GM19023 (cell line): ENCODE results near the gene TMPRSS11D.

Experiments used
- ATAC-seq: cut with Tn5 transposase; IDR thresholded peaks from one replicate; pipeline ENCODE4 v1.9.1; 2021; ENCODE audit warnings: mild to moderate bottlenecking, moderate library complexity; ENCODE audit not compliant: unreplicated experiment

Gene TMPRSS11D

GRCh38 chr4:67883902-67884301 is at the start of gene TMPRSS11D:
TSS of gene TMPRSS11D (minus strand) at chr4:67884002. CDS start at chr4:67883933, 69 bp downstream.
- no peak for ATAC-seq

- ATAC-seq, result no peak
These were observed 49.2 kb upstream of the TMPRSS11D start for GRCh38 chr4:67933038-67933437.

GRCh38 chr4:67931256-67931655 is 47.5 kb upstream of the TMPRSS11D start:
- ATAC-seq, result no peak

GRCh38 chr4:67929426-67929825 is 45.6 kb upstream of the TMPRSS11D start:
- no peak for ATAC-seq

GRCh38 chr4:67928546-67928945 is 44.7 kb upstream of the TMPRSS11D start:
- ATAC-seq, result no peak

GRCh38 chr4:67927251-67927650 is 43.4 kb upstream of the TMPRSS11D start:
- ATAC-seq, result no peak

GRCh38 chr4:67926485-67926884 is 42.7 kb upstream of the TMPRSS11D start:
- ATAC-seq, result no peak

GRCh38 chr4:67922697-67923096 is 38.9 kb upstream of the TMPRSS11D start:
- ATAC-seq, result no peak

GRCh38 chr4:67918428-67918827 is 34.6 kb upstream of the TMPRSS11D start:
- ATAC-seq, result no peak

- no peak for ATAC-seq
These were observed 31.7 kb upstream of the TMPRSS11D start for GRCh38 chr4:67915400-67915966.

- ATAC-seq, result no peak
These were observed 28.3 kb upstream of the TMPRSS11D start for GRCh38 chr4:67912080-67912479.

- ATAC-seq, result no peak
These were observed 27.8 kb upstream of the TMPRSS11D start for GRCh38 chr4:67911638-67912037.

- no peak for ATAC-seq
These were observed 27.3 kb upstream of the TMPRSS11D start for GRCh38 chr4:67911141-67911540.

- no peak for ATAC-seq
These were observed 26.7 kb upstream of the TMPRSS11D start for GRCh38 chr4:67910585-67910905.

- ATAC-seq, result no peak
These were observed 26.2 kb upstream of the TMPRSS11D start for GRCh38 chr4:67909905-67910584.

- ATAC-seq, result no peak
These were observed 23.8 kb upstream of the TMPRSS11D start for GRCh38 chr4:67907650-67908049.

GRCh38 chr4:67899096-67899495 is 15.3 kb upstream of the TMPRSS11D start:
- ATAC-seq, result no peak

- no peak for ATAC-seq
These were observed 13.9 kb upstream of the TMPRSS11D start for GRCh38 chr4:67897686-67898085.

- ATAC-seq, result no peak
These were observed 12.7 kb upstream of the TMPRSS11D start for GRCh38 chr4:67896421-67897065.

- no peak for ATAC-seq
These were observed 10.9 kb upstream of the TMPRSS11D start for GRCh38 chr4:67894659-67895058.

- no peak for ATAC-seq
These were observed 9.1 kb upstream of the TMPRSS11D start for GRCh38 chr4:67892905-67893304.

- no peak for ATAC-seq
These were observed 8.5 kb upstream of the TMPRSS11D start for GRCh38 chr4:67892253-67892652.
